Thoracic aorta (tissue), 2 donors: ENCODE data around the gene SASH3. TPM values are rescaled to one million over a fixed set of nuclear protein-coding genes. Genes with fewer than 3 reads are reported as not detected.

ENCODE experiments used
- ATAC-seq: fragments of 150-250 bp; one replicate; pipeline ENCODE4 v1.8.0; 2017; ENCODE audit warnings: low read depth; ENCODE audit not compliant: insufficient number of reproducible peaks, low FRiP score
- DNase-seq: peaks from one replicate; pipeline ENCODE4 v3.0.0-alpha.2; 2020; ENCODE audit warnings: low spot score
- H3K27ac ChIP-seq, 2 donors: fragments of 200-600 bp; sonication (generic); 1 replicate in 1 of 2; 2 replicates in 1 of 2; pipeline ENCODE4 v1.5.1; 2016; ENCODE audit warnings: mild to moderate bottlenecking in 2 of 2, moderate library complexity in 2 of 2
- H3K27me3 ChIP-seq: fragments of 200-600 bp; sonication (generic); replicated peaks from 2 replicates; pipeline ENCODE4 v1.6.0; 2016; ENCODE audit warnings: mild to moderate bottlenecking; ENCODE audit not compliant: insufficient read depth
- H3K36me3 ChIP-seq: fragments of 200-600 bp; sonication (generic); one replicate; pipeline ENCODE4 v1.5.1; 2016
- H3K4me1 ChIP-seq, 2 donors: fragments of 200-600 bp; sonication (generic); 1 replicate in 1 of 2; 2 replicates in 1 of 2; pipeline versions ENCODE4 v1.5.1 to v1.6.0; 2016; ENCODE audit warnings: low read depth in 2 of 2, mild to moderate bottlenecking in 1 of 2; ENCODE audit not compliant: control insufficient read depth in 1 of 2
- H3K4me3 ChIP-seq: fragments of 200-600 bp; sonication (generic); 2 replicates; pipeline ENCODE4 v1.5.1; 2016; ENCODE audit warnings: mild to moderate bottlenecking
- H3K9me3 ChIP-seq: fragments of 200-600 bp; sonication (generic); 2 replicates; pipeline ENCODE4 v1.5.1; 2016
- total RNA-seq, 2 donors: library from RNA; depleted of rRNA; stranded (reverse); fragments of >200 nt; gene quantifications; one replicate each; pipeline versions ENCODE4 v1.1.0 to v1.2.3, GENCODE V29; 2016
- TF ChIP-seq, protein P1 (sequence below): fragments of 200-600 bp; sonication (generic); IDR thresholded peaks from one replicate; pipeline ENCODE4 v1.5.1; 2019; ENCODE audit warnings: antibody characterized with exemption

SASH3 gene
- total RNA-seq, 2 donors from 2014 or later = 12.4 to 16.2 TPM

DNA sequence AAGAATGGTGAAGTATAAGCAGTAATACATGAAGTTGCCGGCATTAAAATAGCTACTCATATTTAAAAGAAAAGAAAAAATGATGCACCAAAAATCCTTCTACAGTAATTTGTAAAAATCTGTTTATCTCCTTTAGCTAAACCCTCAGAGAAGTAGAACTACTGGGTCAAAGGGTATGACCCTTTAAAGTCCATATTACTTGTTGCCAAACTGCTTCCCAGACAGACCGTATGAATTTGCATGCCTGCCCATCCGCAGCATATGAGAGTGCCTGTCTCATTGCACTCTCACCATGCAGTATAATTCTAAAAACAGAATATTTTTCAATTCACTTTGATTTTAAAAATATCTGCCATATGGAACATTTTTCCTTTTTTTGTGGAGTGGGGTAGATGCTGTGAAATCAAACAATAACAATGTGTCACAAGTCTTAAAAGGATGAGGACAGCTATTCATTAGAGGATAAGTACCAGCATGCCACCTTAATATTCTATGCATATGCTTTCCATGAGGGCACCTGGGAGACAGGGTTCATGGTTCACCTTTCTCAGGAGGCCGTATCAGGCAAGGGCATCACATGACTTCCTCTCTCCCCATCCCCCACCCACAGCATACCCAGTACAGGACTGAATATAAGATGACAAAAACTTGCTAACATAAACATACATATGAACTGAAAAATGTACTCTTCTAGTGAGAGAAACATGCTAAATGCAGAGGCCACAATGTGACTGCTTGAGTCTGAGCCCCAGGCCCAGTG is 46.2 kb downstream of the SASH3 start:
- DNase-seq = no peak
- Histone ChIP-seq H3K27me3 (no peaks in the 10 kb centered on the region), H3K27ac (no peak overlapping the region), H3K36me3 (peaks cover 3% of the 10 kb centered on the region), H3K4me1 (no peaks in the 10 kb centered on the region), H3K9me3 (no peaks in the 10 kb centered on the region), H3K4me3 (no peak overlapping the region)
- TF ChIP-seq, protein P1, sequence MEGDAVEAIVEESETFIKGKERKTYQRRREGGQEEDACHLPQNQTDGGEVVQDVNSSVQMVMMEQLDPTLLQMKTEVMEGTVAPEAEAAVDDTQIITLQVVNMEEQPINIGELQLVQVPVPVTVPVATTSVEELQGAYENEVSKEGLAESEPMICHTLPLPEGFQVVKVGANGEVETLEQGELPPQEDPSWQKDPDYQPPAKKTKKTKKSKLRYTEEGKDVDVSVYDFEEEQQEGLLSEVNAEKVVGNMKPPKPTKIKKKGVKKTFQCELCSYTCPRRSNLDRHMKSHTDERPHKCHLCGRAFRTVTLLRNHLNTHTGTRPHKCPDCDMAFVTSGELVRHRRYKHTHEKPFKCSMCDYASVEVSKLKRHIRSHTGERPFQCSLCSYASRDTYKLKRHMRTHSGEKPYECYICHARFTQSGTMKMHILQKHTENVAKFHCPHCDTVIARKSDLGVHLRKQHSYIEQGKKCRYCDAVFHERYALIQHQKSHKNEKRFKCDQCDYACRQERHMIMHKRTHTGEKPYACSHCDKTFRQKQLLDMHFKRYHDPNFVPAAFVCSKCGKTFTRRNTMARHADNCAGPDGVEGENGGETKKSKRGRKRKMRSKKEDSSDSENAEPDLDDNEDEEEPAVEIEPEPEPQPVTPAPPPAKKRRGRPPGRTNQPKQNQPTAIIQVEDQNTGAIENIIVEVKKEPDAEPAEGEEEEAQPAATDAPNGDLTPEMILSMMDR = no peak
- no peak for ATAC-seq

DNA sequence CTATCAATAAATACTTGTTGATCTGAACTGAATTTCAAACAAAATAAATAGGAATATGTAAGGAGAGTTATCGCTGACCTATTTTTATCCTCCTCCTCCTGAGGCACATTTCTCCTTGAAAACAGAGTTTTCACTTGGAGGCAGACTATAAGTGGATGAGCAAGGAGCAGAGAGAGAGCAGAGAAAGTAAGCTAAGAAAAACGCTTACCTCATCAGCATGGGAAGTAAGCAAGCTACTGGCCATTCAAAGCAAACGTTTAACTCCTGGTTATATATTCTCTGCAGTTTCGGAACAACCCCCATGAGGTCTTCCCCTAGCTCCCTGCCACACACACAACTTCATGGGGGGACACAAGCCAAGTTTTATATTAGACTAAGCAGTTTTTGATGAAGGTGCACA is 50.7 kb downstream of the SASH3 start:
- no peaks in the 10 kb centered on the region for H3K9me3 ChIP-seq
- no peaks in the 10 kb centered on the region for H3K27me3 ChIP-seq
- no peaks in the 10 kb centered on the region for H3K36me3 ChIP-seq
- DNase-seq (no peak), ATAC-seq (no peak)
- no peaks in the 10 kb centered on the region for H3K4me1 ChIP-seq
- H3K27ac ChIP-seq = no peak overlapping the region
- TF ChIP-seq, protein P1 = no peak
- H3K4me3 ChIP-seq = no peak overlapping the region

GRCh38 chrX:129831091-129831885 is 51.5 kb downstream of the SASH3 start:
- no peak overlapping the region for H3K4me3 ChIP-seq
- DNase-seq (no peak), ATAC-seq (no peak)
- TF ChIP-seq, protein P1 = no peak
- no peaks in the 10 kb centered on the region for H3K27me3 ChIP-seq
- no peaks in the 10 kb centered on the region for H3K4me1 ChIP-seq
- no peaks in the 10 kb centered on the region for H3K9me3 ChIP-seq
- H3K27ac ChIP-seq = no peak overlapping the region
- no peaks in the 10 kb centered on the region for H3K36me3 ChIP-seq

GRCh38 chrX:129833153-129833990 is 53.6 kb downstream of the SASH3 start:
- Histone ChIP-seq H3K36me3 (no peaks in the 10 kb centered on the region), H3K4me3 (no peak overlapping the region), H3K27ac (no peak overlapping the region), H3K27me3 (no peaks in the 10 kb centered on the region), H3K9me3 (no peaks in the 10 kb centered on the region), H3K4me1 (no peaks in the 10 kb centered on the region)
- TF ChIP-seq, protein P1 = no peak
- DNase-seq = no peak
- no peak for ATAC-seq

DNA sequence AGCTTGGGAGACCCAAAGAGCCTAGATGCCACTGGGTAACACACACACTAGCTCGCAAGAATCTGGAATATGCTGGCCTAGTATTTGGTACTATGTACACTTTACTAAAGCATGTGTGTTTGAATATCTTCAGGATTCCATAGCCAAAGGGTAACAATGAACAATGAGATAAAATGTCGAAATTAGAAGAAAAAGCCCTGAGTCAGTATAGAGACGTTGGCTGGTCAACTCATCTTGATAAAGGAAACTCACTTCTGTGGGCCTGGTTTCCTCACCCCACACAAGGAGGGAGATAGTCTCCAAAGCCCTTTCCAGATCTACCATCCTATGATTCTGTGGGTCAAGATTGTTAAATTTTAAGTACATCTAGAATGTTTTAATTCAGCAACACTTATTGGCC is 57.1 kb downstream of the SASH3 start:
- H3K4me3 ChIP-seq = no peak overlapping the region
- H3K9me3 ChIP-seq = no peaks in the 10 kb centered on the region
- DNase-seq (no peak), ATAC-seq (no peak)
- H3K4me1 ChIP-seq = peaks cover 0 to 10% of the 10 kb centered on the region in 2 donors
- TF ChIP-seq, protein P1 = no peak
- no peak overlapping the region for H3K27ac ChIP-seq
- no peaks in the 10 kb centered on the region for H3K36me3 ChIP-seq
- H3K27me3 ChIP-seq = no peaks in the 10 kb centered on the region
